Activated gamma-delta T cell treated with anti-CD3 and anti-CD28 coated beads, Interleukin-2, amount 50 U/mL, for 16 hours (primary cell): ENCODE measurements around the gene NDUFS4.
"Not testable (repeated sequence)": the region's sequence is repeated elsewhere in the genome, so short reads cannot be mapped to it uniquely, and the experiment has no call there.

Experiments
- DNase-seq: peaks from one replicate; pipeline ENCODE4 v3.0.0-alpha.2; 2020; ENCODE audit warnings: low read depth

Gene NDUFS4

GRCh38 chr5:53667621-53668020 lies 107.2 kb downstream of the NDUFS4 start:
- DNase-seq, result no peak

- DNase-seq, result no peak
Observed at GRCh38 chr5:53671447-53671846, 111.0 kb downstream of the NDUFS4 start.

DNA sequence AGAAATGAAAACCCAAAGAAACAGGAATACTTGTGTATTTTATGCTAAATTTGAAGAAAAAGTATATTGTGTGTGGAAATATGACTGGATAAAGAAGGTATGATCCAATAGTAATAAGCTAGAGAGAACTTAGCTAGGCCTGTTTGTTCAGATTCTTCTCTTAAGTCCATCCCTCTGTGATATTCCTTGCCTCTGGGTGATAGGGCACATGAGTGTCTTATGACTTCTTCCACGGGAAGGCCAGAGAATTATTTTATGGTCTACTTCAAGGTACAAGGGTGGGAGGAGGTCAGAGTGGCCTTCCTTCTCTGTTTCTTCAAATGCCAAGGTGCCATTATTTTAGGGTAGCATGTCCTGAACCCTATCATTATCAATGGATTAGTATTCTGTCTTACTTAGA lies 113.7 kb downstream of the NDUFS4 start:
- no peak for DNase-seq

DNA sequence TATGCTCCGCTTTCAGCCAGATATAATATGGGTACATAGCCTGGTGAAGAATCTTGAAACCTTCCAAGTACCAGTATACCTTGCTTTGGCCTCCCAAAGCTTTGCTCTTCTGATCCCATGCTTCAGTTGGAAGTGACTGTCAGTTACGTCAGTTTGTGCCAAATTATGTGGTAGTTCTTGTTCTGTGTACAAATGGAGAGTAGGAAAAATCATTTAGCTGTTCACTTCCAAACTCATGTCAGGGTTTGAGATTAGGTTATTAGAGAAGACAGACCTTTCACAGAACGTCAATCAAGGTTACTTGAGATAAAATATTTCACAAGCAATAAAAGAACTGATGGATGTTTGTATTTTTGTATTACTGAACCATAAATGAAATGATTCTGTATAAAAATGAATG lies 117.2 kb downstream of the NDUFS4 start:
- no peak for DNase-seq

DNA sequence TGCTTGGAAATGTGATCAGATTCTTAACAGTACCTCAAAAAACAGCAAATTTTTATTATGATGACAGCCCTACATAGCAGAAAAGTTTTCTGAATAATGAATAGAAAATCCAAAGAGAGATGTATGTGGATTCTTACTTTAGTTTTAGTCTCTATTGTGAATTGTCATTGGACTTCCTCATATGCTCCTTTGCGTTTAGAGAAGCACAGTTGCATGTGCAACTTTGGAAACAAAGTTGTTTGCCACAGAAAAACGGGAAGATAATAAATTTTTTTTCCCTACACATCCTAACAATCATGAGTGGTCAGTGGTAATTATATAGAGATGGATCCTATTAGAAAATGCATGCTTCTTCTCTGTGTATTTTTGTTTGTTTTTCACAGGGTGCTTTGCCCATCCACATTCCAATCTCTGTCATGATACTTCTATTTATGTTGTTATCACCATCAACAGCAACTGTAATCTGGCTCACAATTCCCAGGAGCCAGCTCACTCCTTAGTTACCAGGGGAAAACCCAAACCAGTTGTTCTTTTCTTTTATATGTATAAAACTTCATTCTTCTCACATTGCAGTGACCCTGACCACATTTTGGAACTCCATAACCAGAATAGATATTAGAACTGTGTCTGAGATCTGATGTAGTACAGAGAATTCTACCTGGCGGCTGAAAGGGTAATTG lies 118.7 kb downstream of the NDUFS4 start:
- no peak for DNase-seq

GRCh38 chr5:53681079-53681478 lies 120.6 kb downstream of the NDUFS4 start:
- DNase-seq, result no peak

DNA sequence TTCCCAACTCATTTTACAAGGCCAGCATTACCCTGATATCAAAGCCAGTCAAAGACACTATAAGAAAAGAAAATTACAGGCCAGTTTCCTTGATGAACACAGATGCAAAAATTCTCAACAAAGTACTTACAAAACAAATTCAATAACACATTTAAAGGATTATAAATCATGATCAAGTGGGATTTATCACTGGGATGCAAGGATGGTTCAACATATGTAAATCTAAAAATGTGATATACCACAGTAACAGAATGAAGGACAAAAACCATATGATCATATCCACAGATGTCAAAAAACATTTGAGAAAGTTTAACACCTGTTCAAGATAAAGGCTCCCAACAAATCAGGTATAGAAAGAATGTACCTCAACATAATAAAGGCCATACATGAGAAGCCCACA lies 130.6 kb downstream of the NDUFS4 start:
- DNase-seq, result no peak

DNA sequence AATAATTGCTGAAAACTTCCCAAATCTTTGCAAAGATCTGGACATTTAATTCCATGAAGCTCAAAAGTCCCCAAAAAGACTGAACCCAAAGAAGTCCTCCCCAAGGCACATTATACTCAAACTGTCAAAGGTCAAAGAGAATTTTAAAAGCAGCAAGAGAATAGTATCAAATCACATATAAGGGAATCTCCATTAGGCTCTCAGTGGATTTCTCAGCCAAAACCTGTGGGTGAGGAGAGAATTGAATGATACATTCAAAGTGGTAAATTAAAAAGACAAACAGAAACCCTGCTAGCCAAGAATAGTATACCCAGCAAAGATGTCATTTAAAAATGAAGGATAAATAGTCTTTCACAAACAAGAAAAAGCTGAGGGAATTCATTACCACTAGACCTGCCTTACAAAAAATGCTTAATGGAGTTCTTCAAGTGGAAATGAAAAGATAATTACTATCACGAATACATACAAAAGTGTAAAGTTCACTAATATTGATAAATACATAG lies 134.1 kb downstream of the NDUFS4 start:
- no peak for DNase-seq

DNA sequence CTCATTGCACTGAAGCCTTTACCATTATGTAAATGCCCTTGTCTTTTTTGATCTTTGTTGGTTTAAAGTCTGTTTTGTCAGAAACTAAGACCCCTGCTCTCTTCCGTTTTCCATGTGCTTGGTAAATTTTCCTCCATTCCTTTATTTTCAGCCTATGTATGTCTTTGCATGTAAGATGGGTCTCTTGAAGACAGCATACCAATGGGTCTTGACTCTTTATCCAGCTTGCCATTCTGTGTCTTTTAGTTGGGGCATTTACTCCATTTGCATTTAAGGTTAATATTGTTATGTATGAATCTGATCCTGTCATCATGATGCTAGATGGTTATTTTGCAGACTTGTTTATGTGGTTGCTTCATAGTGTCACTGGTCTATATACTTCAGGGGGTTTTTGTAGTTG lies 150.0 kb downstream of the NDUFS4 start:
- DNase-seq, result not testable (repeated sequence)

DNA sequence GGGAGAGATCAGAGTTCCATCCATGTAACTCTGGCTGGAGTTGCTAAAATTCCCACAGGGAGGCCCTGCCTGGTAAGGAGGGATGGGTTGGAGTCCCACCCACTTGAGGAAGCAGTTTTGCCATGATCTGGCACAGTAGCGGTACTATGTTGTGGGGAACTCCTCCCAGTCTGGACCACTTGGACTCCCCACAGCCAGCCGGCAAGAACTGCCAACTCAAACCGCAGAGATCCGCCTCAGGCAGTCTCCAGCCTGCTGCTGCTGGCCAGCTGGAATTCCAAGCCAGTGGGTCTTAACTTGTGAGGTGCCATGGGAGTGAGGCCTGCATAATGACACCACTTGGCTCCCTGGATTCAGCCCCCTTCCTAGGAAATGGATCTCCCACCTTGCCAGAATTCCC lies 151.9 kb downstream of the NDUFS4 start:
- no peak for DNase-seq

GRCh38 chr5:53713978-53714666 lies 153.7 kb downstream of the NDUFS4 start:
- DNase-seq, result no peak

DNA sequence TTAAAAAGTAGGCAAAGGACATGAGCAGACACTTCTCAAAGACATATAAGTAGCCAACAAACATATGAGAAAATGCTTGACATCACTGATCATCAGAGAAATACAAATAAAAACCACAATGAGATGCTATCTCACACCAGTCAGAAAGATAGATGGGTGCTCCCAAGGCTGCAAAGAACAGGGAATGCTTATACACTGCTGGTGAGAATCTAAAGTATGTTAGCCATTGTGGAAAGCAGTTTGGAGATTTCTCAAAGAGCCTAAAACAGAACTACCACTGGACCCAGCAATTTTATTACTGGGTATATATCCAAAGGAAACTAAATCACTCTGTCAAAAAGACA lies 154.2 kb downstream of the NDUFS4 start:
- DNase-seq, result no peak

DNA sequence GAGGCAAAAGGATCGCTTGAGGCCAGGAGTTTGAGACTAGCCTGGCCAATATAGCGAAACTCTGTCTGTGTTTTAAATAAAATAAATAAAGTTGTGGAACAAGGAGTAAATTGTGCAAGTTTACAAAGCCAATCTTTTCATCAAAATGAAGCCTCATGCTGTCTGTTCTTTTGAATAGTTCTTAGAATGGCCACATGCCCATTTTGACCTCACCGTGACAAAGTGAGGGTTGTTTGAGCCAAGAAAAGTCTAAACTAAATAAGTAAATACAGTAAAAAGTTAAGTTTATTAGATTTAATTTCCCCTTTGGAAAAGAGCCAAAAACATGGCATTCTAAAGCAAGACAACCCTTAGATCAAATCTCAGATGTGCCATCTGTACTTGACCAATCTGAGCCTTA lies 165.7 kb downstream of the NDUFS4 start:
- DNase-seq, result no peak

DNA sequence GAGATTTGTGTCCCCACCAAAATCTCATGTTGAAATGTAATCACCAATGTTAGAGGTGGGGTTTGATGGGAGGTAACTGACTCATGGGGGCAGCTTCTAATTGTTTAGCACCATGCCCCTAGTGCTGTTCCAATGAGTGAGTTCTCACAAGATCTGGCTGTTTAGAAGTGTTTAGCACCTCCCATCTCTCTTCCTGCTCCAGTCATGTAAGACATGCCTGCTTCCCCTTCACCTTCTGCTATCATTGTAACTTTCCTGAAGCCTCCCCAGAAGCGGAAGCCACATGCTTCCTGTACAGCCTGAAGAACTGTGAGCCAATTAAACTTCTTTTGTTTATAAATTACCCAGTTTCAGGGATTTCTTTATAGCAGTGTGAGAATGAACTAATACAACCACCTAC lies 170.5 kb downstream of the NDUFS4 start:
- DNase-seq, result no peak
